Chondrocyte (in vitro differentiated cells): ENCODE results near the gene CHD6. TPM values are rescaled to one million over a fixed set of nuclear protein-coding genes. Genes with fewer than 3 reads are reported as not detected.

Experiments
- DNase-seq: peaks from one replicate; pipeline ENCODE4 v3.0.0; 2021; ENCODE audit warnings: mixed read lengths, low spot score
- H3K27ac Mint-ChIP-seq: one replicate; pipeline ENCODE4 v1.8.0; 2021; ENCODE audit warnings: mild to moderate bottlenecking, moderate library complexity, mixed read lengths; ENCODE audit not compliant: unreplicated experiment
- H3K27me3 Mint-ChIP-seq: 2 replicates; pipeline ENCODE4 v1.8.0; 2021; ENCODE audit warnings: low read depth, mixed read lengths
- H3K36me3 Mint-ChIP-seq: 2 replicates; pipeline ENCODE4 v1.8.0; 2021; ENCODE audit warnings: low read depth, mixed read lengths
- H3K4me1 Mint-ChIP-seq: 2 replicates; pipeline ENCODE4 v1.8.0; 2021; ENCODE audit warnings: low read depth, mild to moderate bottlenecking, mixed read lengths
- H3K4me3 Mint-ChIP-seq: one replicate; pipeline ENCODE4 v1.8.0; 2021; ENCODE audit warnings: mild to moderate bottlenecking, moderate library complexity, mixed read lengths; ENCODE audit not compliant: unreplicated experiment
- H3K9me3 Mint-ChIP-seq: 2 replicates; pipeline ENCODE4 v1.8.0; 2021; ENCODE audit warnings: low read depth, mixed read lengths
- CTCF ChIP-seq: fragments of 200-600 bp; sonication (generic); IDR thresholded peaks from 2 replicates; pipeline ENCODE4 v1.5.0; 2021; ENCODE audit warnings: antibody characterized with exemption, mild to moderate bottlenecking, moderate library complexity
- total RNA-seq: library from RNA; stranded (reverse); gene quantifications from 3 replicates; pipeline ENCODE4 v1.2.1, GENCODE V29; 2021

Gene CHD6
- total RNA-seq, 1 donor from 2014 or later: 29.9 TPM

- H3K4me3 Mint-ChIP-seq: no peak overlapping the region
- H3K27ac Mint-ChIP-seq: no peak overlapping the region
Observed at GRCh38 chr20:41639630-41640029, 21.5 kb upstream of the CHD6 start.

GRCh38 chr20:41638456-41638855, 20.3 kb upstream of the CHD6 start:
- no peak overlapping the region for H3K4me3 Mint-ChIP-seq
- H3K27ac Mint-ChIP-seq: no peak overlapping the region
- DNase-seq: no peak
- H3K4me1 Mint-ChIP-seq: peaks cover 2% of the 10 kb centered on the region
- H3K9me3 Mint-ChIP-seq: no peaks in the 10 kb centered on the region
- TF ChIP-seq CTCF: no peak
- peaks cover 20% of the 10 kb centered on the region for H3K27me3 Mint-ChIP-seq
- H3K36me3 Mint-ChIP-seq: no peaks in the 10 kb centered on the region

More at GRCh38 chr20:41639630-41640029, 21.5 kb upstream of the CHD6 start:
- no peaks in the 10 kb centered on the region for H3K36me3 Mint-ChIP-seq
- no peak for DNase-seq
- H3K27me3 Mint-ChIP-seq: peaks cover 20% of the 10 kb centered on the region
- no peaks in the 10 kb centered on the region for H3K9me3 Mint-ChIP-seq
- no peak for TF ChIP-seq CTCF
- peaks cover 3% of the 10 kb centered on the region for H3K4me1 Mint-ChIP-seq

DNA sequence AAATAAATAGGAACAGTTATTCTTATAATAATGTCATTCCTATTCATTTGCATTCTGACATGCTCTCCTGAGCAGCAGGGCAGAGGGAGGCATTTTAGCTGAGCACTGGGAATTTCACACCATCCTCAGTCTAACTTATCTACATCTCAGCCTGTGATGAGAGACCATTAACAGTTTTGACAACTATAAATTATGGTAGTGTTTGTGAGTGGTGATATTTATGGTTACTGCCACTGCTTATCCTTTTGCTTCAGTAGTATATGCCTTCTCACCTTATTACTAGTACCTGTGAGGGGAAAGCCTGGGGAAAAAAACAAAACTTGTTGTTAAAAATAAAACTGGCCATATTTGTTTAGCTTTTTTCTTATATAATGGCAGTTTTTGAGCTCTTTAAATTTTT, 17.0 kb upstream of the CHD6 start:
- no peak for TF ChIP-seq CTCF
- no peak for DNase-seq
- Mint-ChIP-seq H3K27me3 (peaks cover 13% of the 10 kb centered on the region), H3K4me3 (no peak overlapping the region), H3K36me3 (no peaks in the 10 kb centered on the region), H3K4me1 (peaks cover 5% of the 10 kb centered on the region), H3K9me3 (no peaks in the 10 kb centered on the region), H3K27ac (no peak overlapping the region)

DNA sequence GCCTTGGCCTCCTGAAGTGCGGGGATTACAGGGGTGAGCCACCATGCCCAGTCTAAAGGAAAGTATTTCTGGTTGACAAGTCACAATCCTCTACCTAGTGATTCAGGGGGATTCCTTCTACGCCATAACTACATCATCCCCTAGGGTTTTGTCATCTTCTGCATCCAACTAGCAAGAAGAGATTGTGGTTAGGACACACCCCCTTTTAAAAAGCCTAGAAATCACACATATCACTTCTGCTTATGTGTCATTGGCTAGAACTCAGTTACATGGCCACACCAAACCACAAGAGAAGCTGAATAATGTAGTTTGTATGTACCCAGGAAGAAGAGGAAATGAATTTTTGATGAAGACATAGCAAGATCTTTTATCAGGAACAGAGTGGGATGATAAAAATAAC, 14.7 kb upstream of the CHD6 start:
- no peak for TF ChIP-seq CTCF
- Mint-ChIP-seq H3K36me3 (no peaks in the 10 kb centered on the region), H3K4me3 (no peak overlapping the region), H3K27me3 (no peaks in the 10 kb centered on the region), H3K27ac (peak overlapping the region; percentile 17), H3K9me3 (no peaks in the 10 kb centered on the region), H3K4me1 (peaks cover 6% of the 10 kb centered on the region)
- no peak for DNase-seq

- DNase-seq: no peak
- H3K36me3 Mint-ChIP-seq: no peaks in the 10 kb centered on the region
- H3K4me3 Mint-ChIP-seq: no peak overlapping the region
- H3K9me3 Mint-ChIP-seq: peaks cover 2% of the 10 kb centered on the region
- H3K27me3 Mint-ChIP-seq: no peaks in the 10 kb centered on the region
- H3K27ac Mint-ChIP-seq: peak overlapping the region; percentile 45
- peaks cover 9% of the 10 kb centered on the region for H3K4me1 Mint-ChIP-seq
- no peak for TF ChIP-seq CTCF
Observed at GRCh38 chr20:41631826-41632225, 13.6 kb upstream of the CHD6 start.
